ENCODE data around the gene DBP. TPM values are rescaled to one million over a fixed set of nuclear protein-coding genes. Genes with fewer than 3 reads are reported as not detected.
A peak's percentile ranks its signal among the peaks of the same experiment; 100 is the strongest.

DBP gene
- total RNA-seq, 1 experiment from 2014 or later: 12.0 TPM

- POLR2A ChIA-PET: interaction anchor here (0.7 to 1.3 kb wide), 4 partner anchors 8 to 12 kb away, joined by 3 read pairs; partner anchors contain the start of genes FAM83E, RPL18 and SPHK2
- H3K4me3 Mint-ChIP-seq: no peak overlapping the region
- H3K9me3 Mint-ChIP-seq: no peaks in the 10 kb centered on the region
- H3K27me3 Mint-ChIP-seq (ENCODE audit: low read depth): no peaks in the 10 kb centered on the region; the same call in 1 of the 2 replicates
- 0 out of 2 replicates have a peak, but pooled peaks cover 1% of the 10 kb centered on the region for H3K36me3 Mint-ChIP-seq
- no peak for ATAC-seq
- DNase-seq (ENCODE audit: low spot score): no peak
- peak overlapping the region; percentile 68 for H3K27ac Mint-ChIP-seq
- TF ChIP-seq GABPB1 (CRISPR knock-in tag; IDR thresholded peaks at IDR 0.05) (no peak), ZNF512 (CRISPR knock-in tag; IDR thresholded peaks at IDR 0.05; ENCODE audit: borderline replicate concordance) (no peak), ZNF219 (CRISPR knock-in tag; IDR thresholded peaks at IDR 0.05; ENCODE audit: borderline replicate concordance) (no peak), IRF1 (CRISPR knock-in tag; IDR thresholded peaks at IDR 0.05) (no peak), ATF2 (CRISPR knock-in tag; IDR thresholded peaks at IDR 0.05; ENCODE audit: borderline replicate concordance, low read depth) (no peak), FOXK1 (CRISPR knock-in tag; IDR thresholded peaks at IDR 0.05) (no peak), ZNF416 (CRISPR knock-in tag; IDR thresholded peaks at IDR 0.05) (no peak), CTCF (IDR thresholded peaks at IDR 0.05) (no peak), SOX15 (CRISPR knock-in tag; IDR thresholded peaks at IDR 0.05) (no peak), MLX (CRISPR knock-in tag; IDR thresholded peaks at IDR 0.05) (no peak), ZNF138 (CRISPR knock-in tag; conservative IDR thresholded peaks at IDR 0.05) (no peak), ZBTB43 (CRISPR knock-in tag; IDR thresholded peaks at IDR 0.05) (no peak), IRF2 (CRISPR knock-in tag; IDR thresholded peaks at IDR 0.05; ENCODE audit: borderline replicate concordance, low read depth) (no peak), ESRRA (CRISPR knock-in tag; IDR thresholded peaks at IDR 0.05; ENCODE audit: borderline replicate concordance) (no peak)
- H3K4me1 Mint-ChIP-seq: peaks cover 28% of the 10 kb centered on the region
- CTCF ChIA-PET: interaction anchor here (0.7 to 0.8 kb wide), 2 partner anchors 38 to 294 kb away, joined by 3 read pairs; no protein-coding TSS in a partner anchor
Measured at GRCh38 chr19:48627201-48627864, 9.8 kb downstream of the DBP start.

- POLR2A ChIA-PET: interaction anchor here (0.7 to 1.4 kb wide), 2 partner anchors 19 to 293 kb away, joined by 3 to 4 read pairs; no protein-coding TSS in a partner anchor
- DNase-seq (ENCODE audit: low spot score) (no peak), ATAC-seq (no peak)
- no peak overlapping the region for H3K27ac Mint-ChIP-seq
- peaks cover 20% of the 10 kb centered on the region for H3K4me1 Mint-ChIP-seq
- peaks cover 4% of the 10 kb centered on the region; the same call in 1 of the 2 replicates for H3K36me3 Mint-ChIP-seq
- CTCF ChIA-PET: no interaction called here
- peak overlapping the region; percentile 73 for H3K4me3 Mint-ChIP-seq
- H3K9me3 Mint-ChIP-seq: no peaks in the 10 kb centered on the region
- no peaks in the 10 kb centered on the region; the same call in 1 of the 2 replicates for H3K27me3 Mint-ChIP-seq (ENCODE audit: low read depth)
- TF ChIP-seq ZNF425 (CRISPR knock-in tag; conservative IDR thresholded peaks at IDR 0.05) (no peak), FOXK1 (CRISPR knock-in tag; IDR thresholded peaks at IDR 0.05) (no peak), ESRRA (CRISPR knock-in tag; IDR thresholded peaks at IDR 0.05; ENCODE audit: borderline replicate concordance) (no peak), CTCF (IDR thresholded peaks at IDR 0.05) (no peak), ZBTB21 (CRISPR knock-in tag; IDR thresholded peaks at IDR 0.05; ENCODE audit: borderline replicate concordance) (no peak), TCF7 (CRISPR knock-in tag; IDR thresholded peaks at IDR 0.05; ENCODE audit: low read depth) (no peak), ERG (CRISPR knock-in tag; IDR thresholded peaks at IDR 0.05) (no peak)
Measured at GRCh38 chr19:48625891-48626327, 11.3 kb downstream of the DBP start.

Measured in WTC11 (cell line).